ENCODE data around the gene SERPINE2.

Gene SERPINE2

DNA sequence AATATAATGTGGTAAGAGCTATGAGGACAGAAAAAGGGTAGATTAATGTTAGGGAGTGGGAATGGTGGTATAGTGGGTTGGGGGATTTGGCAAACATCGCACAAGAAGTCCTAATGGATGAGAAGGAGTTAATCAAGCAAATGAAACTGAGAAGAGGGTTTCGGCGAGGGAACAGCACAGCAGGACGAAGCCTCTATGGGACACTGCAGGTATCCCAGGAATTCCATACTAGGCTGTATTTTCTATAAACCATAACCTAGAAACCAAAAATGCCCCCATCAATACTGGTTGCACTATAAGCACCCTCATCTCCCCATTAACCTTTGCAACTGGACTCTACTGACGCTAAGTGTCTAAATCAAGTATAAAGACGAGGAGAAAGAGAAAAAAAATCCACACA, 104.2 kb downstream of the SERPINE2 start:
- no peak overlapping the region for H2AFZ ChIP-seq (ENCODE audit: low read depth, low read length, severe bottlenecking)
- TF ChIP-seq EZH2phosphoT487 (conservative IDR thresholded peaks at IDR 0.05; ENCODE audit: low read length) = no peak
- TF ChIP-seq, protein P1, sequence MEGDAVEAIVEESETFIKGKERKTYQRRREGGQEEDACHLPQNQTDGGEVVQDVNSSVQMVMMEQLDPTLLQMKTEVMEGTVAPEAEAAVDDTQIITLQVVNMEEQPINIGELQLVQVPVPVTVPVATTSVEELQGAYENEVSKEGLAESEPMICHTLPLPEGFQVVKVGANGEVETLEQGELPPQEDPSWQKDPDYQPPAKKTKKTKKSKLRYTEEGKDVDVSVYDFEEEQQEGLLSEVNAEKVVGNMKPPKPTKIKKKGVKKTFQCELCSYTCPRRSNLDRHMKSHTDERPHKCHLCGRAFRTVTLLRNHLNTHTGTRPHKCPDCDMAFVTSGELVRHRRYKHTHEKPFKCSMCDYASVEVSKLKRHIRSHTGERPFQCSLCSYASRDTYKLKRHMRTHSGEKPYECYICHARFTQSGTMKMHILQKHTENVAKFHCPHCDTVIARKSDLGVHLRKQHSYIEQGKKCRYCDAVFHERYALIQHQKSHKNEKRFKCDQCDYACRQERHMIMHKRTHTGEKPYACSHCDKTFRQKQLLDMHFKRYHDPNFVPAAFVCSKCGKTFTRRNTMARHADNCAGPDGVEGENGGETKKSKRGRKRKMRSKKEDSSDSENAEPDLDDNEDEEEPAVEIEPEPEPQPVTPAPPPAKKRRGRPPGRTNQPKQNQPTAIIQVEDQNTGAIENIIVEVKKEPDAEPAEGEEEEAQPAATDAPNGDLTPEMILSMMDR (IDR thresholded peaks at IDR 0.05; ENCODE audit: insufficient read depth, low read length, poor library complexity, severe bottlenecking) = no peak
- no peaks in the 10 kb centered on the region for H3K9me3 ChIP-seq (ENCODE audit: insufficient read depth, low read length)
- no peaks in the 10 kb centered on the region for H3K9me2 ChIP-seq (replicated peaks; ENCODE audit: insufficient read depth, low read length)
- H3K4me3 ChIP-seq (ENCODE audit: insufficient read depth, low read length, poor library complexity, severe bottlenecking) = no peak overlapping the region
- H4K20me1 ChIP-seq (ENCODE audit: low read depth, low read length) = no peaks in the 10 kb centered on the region
- no peak overlapping the region for H3K27ac ChIP-seq (ENCODE audit: low read depth, low read length)
- no peaks in the 10 kb centered on the region for H3K36me3 ChIP-seq (ENCODE audit: low read length)
- no peak overlapping the region for H3K9ac ChIP-seq (ENCODE audit: low read length)
- no peaks in the 10 kb centered on the region for H3K79me2 ChIP-seq (ENCODE audit: insufficient read depth, low read length)
- no peaks in the 10 kb centered on the region for H3K27me3 ChIP-seq (ENCODE audit: low read length)
- no peak overlapping the region for H3K4me2 ChIP-seq (ENCODE audit: low read depth, low read length, poor library complexity, severe bottlenecking)
- no peaks in the 10 kb centered on the region for H3F3A ChIP-seq (ENCODE audit: insufficient read depth)

DNA sequence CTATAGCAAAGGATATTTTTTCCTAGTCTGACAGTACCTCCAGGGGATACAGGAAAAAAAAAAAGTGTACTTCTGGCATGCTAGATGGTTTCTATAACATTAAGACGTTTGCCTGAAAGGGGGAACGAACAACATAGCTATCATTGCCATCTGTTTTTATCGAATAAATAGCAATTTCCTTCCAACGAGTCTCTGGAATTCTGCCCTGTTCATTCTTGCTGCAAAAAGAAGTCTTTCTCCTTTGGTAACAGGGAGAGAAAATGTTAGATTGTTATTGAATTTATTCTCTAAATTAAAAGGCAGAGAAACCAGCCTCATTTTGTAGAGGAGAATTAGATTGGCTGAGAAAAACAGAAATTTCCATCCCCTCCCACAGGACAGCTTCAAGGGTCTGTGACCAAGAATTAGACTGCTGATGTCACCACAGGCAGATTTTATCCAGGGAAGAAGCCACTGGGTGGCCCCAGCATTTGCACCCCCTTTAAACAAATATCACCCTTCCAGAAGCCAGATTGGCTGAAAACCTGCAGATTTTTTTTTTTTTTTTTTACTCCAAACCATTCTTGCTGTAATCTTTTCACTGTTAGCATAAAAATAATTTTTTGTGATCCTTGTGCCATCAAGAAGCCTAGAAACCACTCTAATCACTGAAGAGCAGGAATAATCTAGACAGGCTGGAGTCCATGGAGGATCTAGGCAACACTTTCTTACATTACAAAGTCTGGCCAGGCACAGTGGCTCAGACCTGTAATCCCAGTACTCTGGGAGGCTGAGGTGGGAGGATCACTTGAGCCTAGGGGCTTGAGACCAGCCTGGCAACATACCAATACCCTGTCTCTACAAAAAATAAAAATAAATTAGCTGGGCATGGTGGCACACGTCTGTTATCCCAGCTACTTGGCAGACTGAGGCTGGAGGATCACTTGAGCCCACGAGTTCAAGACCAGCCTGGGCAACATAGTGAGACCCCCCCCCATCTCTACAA, 106.0 kb downstream of the SERPINE2 start:
- H3K36me3 ChIP-seq (ENCODE audit: low read length) = no peaks in the 10 kb centered on the region
- no peaks in the 10 kb centered on the region for H3F3A ChIP-seq (ENCODE audit: insufficient read depth)
- no peak for TF ChIP-seq EZH2phosphoT487 (conservative IDR thresholded peaks at IDR 0.05; ENCODE audit: low read length)
- TF ChIP-seq, protein P1 (IDR thresholded peaks at IDR 0.05; ENCODE audit: insufficient read depth, low read length, poor library complexity, severe bottlenecking) = no peak
- H3K27ac ChIP-seq (ENCODE audit: low read depth, low read length) = no peak overlapping the region
- no peak overlapping the region for H2AFZ ChIP-seq (ENCODE audit: low read depth, low read length, severe bottlenecking)
- no peak overlapping the region for H3K4me3 ChIP-seq (ENCODE audit: insufficient read depth, low read length, poor library complexity, severe bottlenecking)
- H3K9ac ChIP-seq (ENCODE audit: low read length) = no peak overlapping the region
- H3K79me2 ChIP-seq (ENCODE audit: insufficient read depth, low read length) = no peaks in the 10 kb centered on the region
- no peaks in the 10 kb centered on the region for H3K27me3 ChIP-seq (ENCODE audit: low read length)
- H4K20me1 ChIP-seq (ENCODE audit: low read depth, low read length) = no peaks in the 10 kb centered on the region
- no peaks in the 10 kb centered on the region for H3K9me3 ChIP-seq (ENCODE audit: insufficient read depth, low read length)
- no peak overlapping the region for H3K4me2 ChIP-seq (ENCODE audit: low read depth, low read length, poor library complexity, severe bottlenecking)
- no peaks in the 10 kb centered on the region for H3K9me2 ChIP-seq (replicated peaks; ENCODE audit: insufficient read depth, low read length)

DNA sequence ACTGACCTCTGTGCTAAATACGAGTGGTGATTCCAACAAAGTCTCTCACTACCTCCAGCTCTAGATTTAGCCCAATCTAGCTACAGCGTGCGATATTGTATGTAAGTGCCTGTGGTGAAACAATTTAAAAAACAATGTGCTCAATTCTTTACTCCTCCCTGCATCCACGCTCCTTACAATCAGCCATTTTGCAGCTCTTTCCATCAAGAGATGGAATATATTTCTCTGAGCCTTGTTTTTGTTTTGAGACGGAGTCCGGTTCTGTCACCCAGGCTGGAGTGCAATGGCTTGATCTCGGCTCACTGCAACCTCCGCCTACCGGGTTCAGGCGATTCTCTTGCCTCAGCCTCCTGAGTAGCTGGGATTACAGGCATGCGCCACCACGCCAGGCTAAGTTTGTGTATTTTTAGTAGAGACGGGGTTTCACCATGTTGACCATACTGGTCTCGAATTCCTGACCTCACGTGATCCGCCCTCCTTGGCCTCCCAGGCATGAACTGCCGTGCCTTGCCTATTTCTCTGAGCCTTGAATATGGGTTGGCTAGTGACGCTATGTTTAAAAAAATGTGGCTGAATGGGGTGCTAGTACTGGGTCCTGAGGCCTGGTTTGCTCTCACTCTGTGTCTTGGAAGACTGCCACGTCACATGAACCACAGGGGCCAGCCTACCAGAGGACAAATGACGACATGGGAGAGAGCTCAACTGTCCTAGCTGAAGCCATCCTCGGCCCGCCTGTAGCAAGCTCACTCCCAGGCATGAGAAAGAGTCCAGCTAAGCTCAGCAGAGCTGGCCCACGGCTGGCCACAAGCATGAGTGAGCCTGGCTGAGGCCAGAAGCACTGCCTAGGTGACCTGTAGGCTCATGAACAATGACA, 108.7 kb downstream of the SERPINE2 start:
- H3K4me2 ChIP-seq (ENCODE audit: low read depth, low read length, poor library complexity, severe bottlenecking) = no peak overlapping the region
- H3K4me3 ChIP-seq (ENCODE audit: insufficient read depth, low read length, poor library complexity, severe bottlenecking) = no peak overlapping the region
- no peak overlapping the region for H2AFZ ChIP-seq (ENCODE audit: low read depth, low read length, severe bottlenecking)
- H3K9ac ChIP-seq (ENCODE audit: low read length) = no peak overlapping the region
- no peaks in the 10 kb centered on the region for H3K9me3 ChIP-seq (ENCODE audit: insufficient read depth, low read length)
- H3K79me2 ChIP-seq (ENCODE audit: insufficient read depth, low read length) = no peaks in the 10 kb centered on the region
- TF ChIP-seq, protein P1 (IDR thresholded peaks at IDR 0.05; ENCODE audit: insufficient read depth, low read length, poor library complexity, severe bottlenecking) = no peak
- TF ChIP-seq EZH2phosphoT487 (conservative IDR thresholded peaks at IDR 0.05; ENCODE audit: low read length) = no peak
- H3K27ac ChIP-seq (ENCODE audit: low read depth, low read length) = no peak overlapping the region
- no peaks in the 10 kb centered on the region for H3F3A ChIP-seq (ENCODE audit: insufficient read depth)
- no peaks in the 10 kb centered on the region for H4K20me1 ChIP-seq (ENCODE audit: low read depth, low read length)
- H3K36me3 ChIP-seq (ENCODE audit: low read length) = no peaks in the 10 kb centered on the region
- no peaks in the 10 kb centered on the region for H3K9me2 ChIP-seq (replicated peaks; ENCODE audit: insufficient read depth, low read length)
- no peaks in the 10 kb centered on the region for H3K27me3 ChIP-seq (ENCODE audit: low read length)

Data from SU-DHL-6 (cell line).